ENCODE data around the gene NETO2.
"Not testable (repeated sequence)": the region's sequence is repeated elsewhere in the genome, so short reads cannot be mapped to it uniquely, and the experiment has no call there.

The NETO2 gene

DNA sequence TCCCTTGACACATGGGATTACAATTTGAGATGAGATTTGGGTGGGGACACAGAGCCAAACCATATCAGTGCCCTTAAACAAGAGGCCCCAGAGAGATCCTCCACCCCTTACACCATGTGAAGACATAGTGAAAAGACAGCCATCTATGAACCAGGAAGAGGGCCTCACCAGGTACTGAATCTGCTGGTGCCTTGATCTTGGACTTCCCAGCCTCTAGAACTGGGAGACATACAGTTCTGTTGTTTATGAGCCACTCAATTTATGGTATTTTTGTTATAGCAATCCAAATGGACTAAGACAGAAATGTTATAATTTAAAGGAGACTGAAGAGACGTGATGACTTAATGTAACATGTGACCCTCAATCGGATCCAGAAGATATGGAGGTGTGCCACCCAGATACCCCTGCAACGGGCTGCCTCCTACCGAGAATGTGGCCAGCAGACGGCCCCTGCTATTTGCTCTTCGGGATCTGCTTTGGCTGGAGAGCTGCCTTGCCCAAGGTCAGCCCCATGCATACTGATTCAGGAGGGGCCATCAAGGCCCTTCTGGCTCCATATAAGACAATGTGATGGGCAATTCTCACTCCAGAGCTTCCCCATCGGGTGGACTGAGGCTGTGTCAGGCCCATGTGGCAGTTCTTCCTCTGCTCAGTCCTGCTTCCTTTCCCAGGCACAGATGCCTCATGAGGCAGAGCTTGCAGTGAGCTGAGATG lies 80.6 kb downstream of the NETO2 start:
- no peak for DNase-seq

DNA sequence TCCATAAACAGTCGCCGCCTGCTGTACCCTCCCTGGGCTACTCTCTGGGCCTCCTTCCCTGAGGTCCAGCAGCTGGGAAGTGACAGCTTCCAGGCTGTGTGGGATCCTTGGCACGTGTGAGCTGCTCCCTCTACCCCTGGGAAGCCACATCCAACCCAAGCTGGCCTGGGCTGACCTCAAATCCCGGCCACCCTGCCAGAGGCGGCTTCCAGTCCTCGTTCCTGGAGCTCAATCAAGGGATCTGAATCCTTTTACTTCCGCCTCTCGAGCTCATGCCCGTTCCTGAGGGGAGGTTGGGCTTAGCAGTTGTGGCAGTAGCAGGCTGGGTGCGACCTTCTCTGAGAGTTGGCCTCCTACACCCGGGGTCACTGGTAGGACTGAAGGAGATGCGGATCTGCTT lies 82.5 kb downstream of the NETO2 start:
- DNase-seq, result no peak

DNA sequence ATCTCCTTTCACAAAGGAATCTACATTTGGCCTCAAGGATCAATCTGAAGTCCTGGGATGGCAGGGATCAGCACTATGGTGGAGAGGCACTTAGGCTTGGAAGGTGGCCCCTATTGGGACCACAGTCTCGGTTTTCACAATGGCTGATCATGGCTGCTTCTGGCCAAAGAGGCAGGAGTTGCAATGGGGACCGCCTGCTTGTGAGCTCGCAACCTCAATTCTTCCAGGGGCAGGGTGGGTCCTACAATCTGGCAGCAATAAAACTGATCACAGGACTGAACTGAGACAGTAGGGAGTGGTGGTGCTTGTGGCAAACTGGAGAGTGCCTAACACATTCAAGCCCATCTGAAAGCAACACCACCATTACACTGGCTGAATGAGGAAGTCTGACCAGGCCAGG lies 83.1 kb downstream of the NETO2 start:
- no peak for DNase-seq

DNA sequence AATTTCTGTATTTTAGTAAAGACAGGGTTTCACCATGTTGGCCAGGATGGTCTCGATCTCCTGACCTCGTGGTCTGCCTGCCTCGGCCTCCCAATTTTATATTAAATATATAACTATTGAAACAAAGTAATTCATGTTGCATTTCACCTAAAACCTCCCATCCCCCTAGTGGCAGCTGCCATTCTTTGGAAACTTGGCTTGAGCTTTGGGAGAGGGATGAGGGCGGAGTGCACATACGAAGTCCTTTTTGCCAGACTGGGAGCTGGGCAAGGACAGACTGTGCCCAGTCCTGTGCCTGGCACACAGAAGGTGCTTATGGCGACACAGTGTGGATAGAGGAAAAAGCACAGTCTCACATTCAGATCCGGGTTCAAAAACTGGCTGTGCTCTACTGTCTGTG lies 83.8 kb downstream of the NETO2 start:
- no peak for DNase-seq

- DNase-seq, result not testable (repeated sequence)
Observed at GRCh38 chr16:47059130-47059529, 84.6 kb downstream of the NETO2 start.

DNA sequence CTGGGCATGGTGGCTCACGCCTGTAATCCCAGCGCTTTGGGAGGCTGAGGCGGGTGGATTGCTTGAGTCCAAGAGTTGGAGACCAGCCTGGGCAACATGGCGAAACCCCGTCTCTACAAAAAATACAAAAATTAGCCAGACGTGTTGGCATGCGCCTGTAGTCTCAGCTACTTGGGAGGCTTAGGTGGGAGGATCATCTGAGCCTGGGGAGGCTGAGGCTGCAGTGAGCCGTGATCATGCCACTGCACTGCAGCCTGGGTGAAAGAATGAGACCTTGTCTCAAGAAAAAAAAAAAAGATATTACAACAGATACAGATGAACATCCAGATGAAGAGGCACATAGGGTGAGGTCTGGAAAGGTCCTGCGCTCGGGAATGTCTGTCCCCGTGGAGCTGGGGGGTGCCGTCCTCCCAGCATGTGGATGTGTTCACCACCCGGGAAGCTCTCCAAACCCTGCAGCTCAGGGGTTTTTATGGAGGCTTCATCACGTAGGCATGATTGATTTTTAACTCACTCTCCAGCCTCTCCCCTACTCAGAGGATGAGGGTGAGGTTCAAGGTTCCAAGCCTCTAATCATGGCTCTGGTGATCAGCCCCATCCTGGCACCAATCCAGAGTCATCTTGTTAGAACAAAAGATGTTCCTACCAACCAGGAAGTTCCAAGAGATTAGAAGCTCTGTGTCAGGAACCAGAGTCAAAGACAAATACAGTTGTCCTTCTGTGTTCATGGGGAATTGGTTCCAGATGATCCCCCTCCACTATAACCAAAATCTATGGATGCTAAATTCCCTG lies 85.3 kb downstream of the NETO2 start:
- no peak for DNase-seq

GRCh38 chr16:47057630-47057993 lies 86.1 kb downstream of the NETO2 start:
- DNase-seq, result no peak

DNA sequence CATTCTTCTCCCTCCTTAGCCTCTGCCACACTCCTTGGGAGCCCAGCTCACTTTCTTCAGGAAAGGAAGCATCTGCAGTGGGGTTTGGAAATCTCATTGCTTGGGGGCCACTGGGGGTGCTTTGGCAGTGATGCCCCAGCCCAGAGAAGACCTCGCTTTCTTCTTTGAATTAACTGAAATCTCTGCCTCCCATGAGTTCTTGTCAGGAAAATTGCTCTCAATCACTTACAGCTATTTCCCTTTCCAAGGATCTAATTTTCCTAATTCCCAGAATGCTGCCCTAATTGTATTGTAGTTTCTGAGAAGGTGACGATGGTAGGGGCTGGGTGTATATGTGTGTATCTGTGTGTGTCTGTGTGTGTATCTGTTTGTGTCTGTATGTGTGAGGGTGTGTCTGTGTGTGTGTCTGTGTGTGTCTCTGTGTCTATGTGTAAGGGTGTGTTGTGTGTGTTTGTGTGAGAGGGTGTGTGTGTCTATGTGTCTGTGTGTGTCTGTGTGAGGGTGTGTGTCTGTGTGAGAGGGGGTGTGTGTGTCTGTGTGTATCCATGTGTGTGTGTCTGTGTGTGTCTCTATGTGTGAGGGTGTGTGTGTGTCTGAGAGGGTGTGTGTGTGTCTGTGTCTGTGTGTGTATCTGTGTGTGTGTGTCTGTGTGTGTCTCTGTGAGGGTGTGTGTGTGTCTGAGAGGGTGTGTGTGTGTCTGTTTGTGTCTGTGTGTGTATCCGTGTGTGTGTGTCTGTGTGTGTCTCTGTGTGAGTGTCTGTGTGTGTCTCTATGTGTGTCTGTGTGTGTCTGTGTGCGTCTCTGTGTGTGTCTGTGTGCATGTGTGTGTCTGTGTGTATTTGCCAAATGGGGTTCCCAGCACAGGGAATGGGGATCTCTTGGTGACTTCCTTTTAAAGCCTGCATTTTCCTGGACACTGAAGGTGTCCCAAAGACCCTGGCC lies 86.8 kb downstream of the NETO2 start:
- no peak for DNase-seq

- not testable (repeated sequence) for DNase-seq
Observed at GRCh38 chr16:47056061-47056460, 87.7 kb downstream of the NETO2 start.

GRCh38 chr16:47055136-47055885 lies 88.4 kb downstream of the NETO2 start:
- no peak for DNase-seq

DNA sequence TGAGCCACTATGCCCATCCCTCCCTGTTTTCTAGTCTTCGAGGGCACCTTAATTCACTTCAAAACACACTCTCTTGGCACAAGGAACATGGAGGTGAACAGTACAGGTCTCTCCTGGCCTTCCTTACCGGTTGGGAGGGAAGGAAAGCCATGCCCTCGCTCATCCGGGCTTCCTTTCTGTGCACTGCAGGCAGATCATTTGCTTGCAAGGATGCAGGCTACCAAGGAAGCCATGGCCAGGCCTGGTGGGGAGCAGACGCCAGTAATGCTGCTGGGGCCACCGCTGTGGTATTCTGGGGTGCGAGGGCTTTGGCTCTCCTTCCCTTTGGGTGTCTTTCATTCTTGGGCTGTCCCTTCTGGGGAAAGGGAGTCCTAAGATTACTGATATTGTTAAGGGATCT lies 89.4 kb downstream of the NETO2 start:
- no peak for DNase-seq

DNA sequence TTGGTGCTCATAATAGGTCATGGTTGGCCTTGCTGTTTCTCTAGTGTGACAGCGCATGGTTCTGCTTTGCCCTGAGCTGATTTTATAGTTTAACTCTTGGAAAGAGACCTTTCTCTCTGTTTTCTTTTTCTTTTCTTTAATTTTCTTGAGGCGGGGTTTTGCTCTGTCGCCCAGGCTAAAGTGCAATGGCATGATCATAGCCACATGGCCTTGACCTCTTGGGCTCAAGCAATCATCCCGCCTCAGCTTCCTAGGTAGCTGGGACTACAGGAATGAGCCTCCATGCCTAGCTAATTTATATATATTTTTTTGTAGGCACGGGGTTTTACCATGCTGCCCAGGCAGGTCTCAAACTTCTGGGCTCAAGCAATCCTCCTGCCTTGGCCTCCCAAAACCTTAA lies 89.8 kb downstream of the NETO2 start:
- DNase-seq, result no peak

DNA sequence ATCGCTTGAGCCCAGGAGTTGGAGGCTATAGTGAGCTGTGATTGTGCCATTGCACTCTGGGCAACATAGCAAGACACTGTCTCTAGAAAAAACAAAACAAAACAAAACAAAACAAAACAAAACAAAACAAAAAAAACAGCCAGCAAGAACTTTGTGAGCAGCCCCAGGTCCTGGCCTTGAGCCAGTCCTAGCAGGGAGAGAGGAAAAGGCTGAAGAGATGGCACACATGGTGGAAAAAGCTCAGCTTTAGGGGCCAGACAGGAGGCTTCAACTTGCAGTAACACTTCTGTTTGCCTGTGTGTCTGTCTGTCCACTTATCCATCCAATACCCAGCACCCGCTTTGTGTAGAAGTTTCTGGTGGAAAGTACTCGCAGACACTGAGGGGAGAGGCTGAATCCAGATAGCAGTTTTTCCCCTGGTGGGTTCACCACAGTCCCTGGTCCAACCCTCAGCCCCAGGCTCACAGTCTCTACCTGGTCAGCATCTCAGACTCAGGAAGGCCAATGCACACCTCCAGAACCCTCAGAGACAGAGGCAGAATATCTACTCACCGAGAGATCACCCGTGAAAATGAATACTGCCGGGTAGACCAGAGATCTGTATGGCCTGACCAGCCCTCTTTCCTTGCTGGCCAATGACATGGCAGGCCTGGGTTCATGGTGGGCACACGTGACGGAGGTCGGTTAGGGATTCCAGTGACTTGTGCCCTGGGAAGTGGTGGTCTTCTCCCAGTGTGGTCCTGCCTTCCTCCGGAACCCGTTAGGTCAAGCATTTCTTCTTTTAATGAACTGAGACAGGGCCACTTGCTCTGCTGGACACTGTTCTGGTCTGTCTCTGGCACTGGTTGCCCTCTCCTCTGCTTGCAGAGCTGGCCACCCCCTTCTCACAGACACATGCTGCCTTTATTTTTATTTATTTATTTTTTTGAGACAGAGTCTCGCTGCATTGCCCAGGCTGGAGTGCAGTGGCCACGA lies 90.8 kb downstream of the NETO2 start:
- DNase-seq, result no peak

DNA sequence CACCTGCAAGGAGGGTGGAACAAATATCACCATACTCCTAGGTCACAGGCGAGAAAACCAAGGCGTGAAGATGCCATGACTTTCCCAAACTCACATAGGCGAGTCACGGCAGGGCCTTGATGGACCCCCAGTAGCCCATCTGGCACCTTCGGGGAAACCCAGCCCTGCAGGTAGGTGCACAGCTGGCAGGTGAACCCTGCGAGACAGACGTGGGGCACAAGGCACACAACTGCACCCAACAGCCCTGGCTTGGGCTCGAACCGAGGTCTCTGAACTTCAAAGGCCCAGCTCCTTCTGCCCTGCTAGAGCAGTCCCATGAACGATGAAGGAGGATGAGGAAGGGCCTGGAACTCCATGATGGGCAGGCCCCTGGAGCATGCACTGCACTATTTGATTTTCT lies 92.7 kb downstream of the NETO2 start:
- no peak for DNase-seq

- no peak for DNase-seq
Observed at GRCh38 chr16:47049901-47050583, 93.7 kb downstream of the NETO2 start.

DNA sequence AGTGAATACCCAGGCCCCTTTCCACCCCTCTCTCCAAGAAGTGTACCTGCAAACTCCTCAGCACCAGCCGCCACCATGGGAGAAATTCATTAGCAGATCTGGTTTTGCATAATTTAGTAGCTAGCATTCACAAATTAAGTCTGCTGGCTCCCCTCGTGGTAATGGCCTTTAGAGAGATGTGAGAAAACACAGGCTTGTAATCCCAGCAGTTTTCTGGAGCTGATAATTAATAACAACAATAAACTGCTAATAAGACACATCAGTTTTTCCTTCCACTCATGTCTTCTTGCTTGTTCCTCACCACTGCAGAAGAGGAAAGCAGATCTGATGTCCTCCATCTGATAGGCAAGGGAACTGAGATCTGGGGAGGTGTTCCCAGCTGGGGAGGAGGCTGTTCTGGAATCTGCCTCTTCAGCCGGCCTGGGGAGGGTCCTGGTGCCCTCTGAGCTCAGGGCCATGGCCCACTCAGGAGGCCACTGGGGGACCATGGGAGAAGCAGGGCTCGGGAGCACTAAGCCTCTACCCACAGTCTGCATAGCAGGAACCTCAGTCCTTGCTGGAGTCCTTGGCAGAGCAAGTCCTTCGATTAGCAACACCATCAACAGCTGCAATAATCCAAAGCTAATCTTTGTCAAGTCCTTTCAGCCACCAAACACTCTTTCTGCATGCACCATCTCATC lies 96.1 kb downstream of the NETO2 start:
- no peak for DNase-seq

DNA sequence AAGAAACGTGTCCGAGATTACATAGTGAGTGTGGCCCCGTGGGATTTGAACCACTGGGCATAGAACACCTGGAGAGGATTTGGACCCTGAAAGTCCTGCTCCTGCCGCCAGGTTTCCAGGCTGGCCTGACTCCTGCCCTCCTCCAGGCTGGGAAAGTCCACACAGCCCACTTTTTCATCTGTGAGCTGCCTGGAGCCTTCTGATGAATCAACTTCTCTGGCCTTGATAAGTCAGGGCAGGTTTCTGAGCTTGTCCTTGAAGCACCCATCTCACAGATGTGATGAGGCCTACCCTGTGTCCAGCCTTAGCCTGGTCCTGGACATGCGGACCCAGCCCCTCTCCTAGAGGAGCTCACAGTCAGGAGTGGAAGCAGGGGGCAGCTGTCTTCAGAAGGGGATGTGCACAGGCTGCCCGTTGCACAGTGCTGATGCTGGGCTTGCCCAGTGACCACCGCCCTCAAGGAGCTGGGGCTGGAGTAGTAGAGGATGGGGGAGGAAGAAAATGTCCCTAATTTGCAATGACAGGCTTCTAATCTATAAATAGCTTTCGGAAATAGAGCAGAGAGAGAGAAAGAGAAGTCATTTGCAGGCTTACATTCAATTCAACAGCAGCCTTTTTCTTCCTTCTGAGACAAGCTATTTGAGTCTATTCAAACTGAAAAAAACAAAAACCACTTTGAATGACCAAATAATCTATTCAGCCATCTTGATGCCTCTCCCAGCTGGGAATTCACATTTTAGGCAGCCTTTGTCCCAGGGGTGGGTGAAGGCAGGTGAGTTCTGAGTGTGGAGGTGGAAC lies 96.8 kb downstream of the NETO2 start:
- no peak for DNase-seq

DNA sequence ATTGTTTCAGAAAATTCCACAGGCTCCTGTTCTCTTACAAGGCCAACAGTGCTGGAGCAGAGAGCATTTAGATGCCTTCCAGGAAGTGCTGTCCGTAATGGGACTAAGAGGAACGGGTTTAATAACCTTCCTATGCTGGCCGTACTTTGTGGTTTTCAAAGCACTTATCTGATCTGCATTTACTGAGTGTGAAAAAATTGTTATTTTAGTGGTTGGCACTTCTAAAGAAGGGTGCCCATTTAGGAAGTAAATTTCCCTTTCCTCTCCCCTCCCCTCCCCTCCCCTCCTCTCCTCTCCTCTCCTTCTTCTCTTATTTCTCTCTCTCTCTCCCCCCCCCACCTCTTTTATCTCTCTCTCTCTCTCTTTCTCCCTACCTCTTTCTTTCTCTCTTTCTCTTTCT lies 98.3 kb downstream of the NETO2 start:
- DNase-seq, result no peak

GRCh38 chr16:47045023-47045422 lies 98.7 kb downstream of the NETO2 start:
- no peak for DNase-seq

Data from NCI-H1417 treated with DMSO at 0.1 percent for 48 hours (cell line).